Esophagus muscularis mucosa (tissue), 4 donors: ENCODE data around the gene BPIFB4.

Experiments
- EP300 ChIP-seq: sonication (generic); formaldehyde crosslinking; IDR thresholded peaks from one replicate; pipeline ENCODE4 v1.6.1; 2017; ENCODE audit warnings: antibody characterized with exemption
- POLR2A ChIP-seq: fragments of 450-650 bp; IDR thresholded peaks from one replicate; pipeline ENCODE4 v1.6.1; 2017; ENCODE audit warnings: antibody characterized with exemption, moderate library complexity, mild to moderate bottlenecking, low read depth
- POLR2AphosphoS5 ChIP-seq, 2 donors: sonication (generic); formaldehyde crosslinking; IDR thresholded peaks; one replicate each; pipeline ENCODE4 v1.6.1; 2017; ENCODE audit warnings: antibody characterized with exemption in 2 of 2
- TF ChIP-seq, protein P1 (sequence below), 3 experiments: fragments of 200-600 bp in 2 of 3; fragments of 450-650 bp in 1 of 3; sonication (generic) in 2 of 3; IDR thresholded peaks; one replicate each; pipeline ENCODE4 v1.5.1; 2017 to 2019; ENCODE audit warnings: antibody characterized with exemption in 3 of 3, mild to moderate bottlenecking in 2 of 3, moderate library complexity in 1 of 3

DNA sequence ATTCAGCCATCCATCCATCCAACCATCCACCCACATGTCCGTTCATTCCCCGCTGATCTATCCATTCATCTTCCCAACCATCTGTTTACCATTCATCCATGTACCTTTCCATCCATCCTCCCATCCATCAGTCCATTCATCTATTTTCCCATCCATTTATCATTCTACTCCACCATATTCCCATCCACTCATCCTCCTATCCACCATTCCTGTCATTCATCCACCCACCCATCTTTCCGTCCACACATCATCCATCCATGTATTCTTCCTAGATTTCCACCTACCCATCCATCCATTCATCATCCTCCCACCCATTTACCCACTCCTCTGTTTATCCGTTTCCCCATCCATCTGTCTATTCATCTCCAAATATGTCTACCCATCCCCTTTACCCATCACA, 41.2 kb upstream of the BPIFB4 start:
- TF ChIP-seq, protein P1, sequence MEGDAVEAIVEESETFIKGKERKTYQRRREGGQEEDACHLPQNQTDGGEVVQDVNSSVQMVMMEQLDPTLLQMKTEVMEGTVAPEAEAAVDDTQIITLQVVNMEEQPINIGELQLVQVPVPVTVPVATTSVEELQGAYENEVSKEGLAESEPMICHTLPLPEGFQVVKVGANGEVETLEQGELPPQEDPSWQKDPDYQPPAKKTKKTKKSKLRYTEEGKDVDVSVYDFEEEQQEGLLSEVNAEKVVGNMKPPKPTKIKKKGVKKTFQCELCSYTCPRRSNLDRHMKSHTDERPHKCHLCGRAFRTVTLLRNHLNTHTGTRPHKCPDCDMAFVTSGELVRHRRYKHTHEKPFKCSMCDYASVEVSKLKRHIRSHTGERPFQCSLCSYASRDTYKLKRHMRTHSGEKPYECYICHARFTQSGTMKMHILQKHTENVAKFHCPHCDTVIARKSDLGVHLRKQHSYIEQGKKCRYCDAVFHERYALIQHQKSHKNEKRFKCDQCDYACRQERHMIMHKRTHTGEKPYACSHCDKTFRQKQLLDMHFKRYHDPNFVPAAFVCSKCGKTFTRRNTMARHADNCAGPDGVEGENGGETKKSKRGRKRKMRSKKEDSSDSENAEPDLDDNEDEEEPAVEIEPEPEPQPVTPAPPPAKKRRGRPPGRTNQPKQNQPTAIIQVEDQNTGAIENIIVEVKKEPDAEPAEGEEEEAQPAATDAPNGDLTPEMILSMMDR (IDR thresholded peaks at IDR 0.05) = no peak
- TF ChIP-seq POLR2A = no peak
- TF ChIP-seq POLR2AphosphoS5 (IDR thresholded peaks at IDR 0.05) = no peak
- TF ChIP-seq EP300 = no peak
